SK-N-SH (cell line): ENCODE data around the gene HRH1.

ENCODE experiments used
- EP300 ChIP-seq, 2 experiments: IDR thresholded peaks; 2 replicates each; pipeline versions ENCODE4 v1.4.0 to v1.6.1; 2012; ENCODE audit warnings: borderline replicate concordance in 1 of 2, low read depth in 1 of 2, low read length in 1 of 2
- JUND ChIP-seq: IDR thresholded peaks from 2 replicates; pipeline ENCODE4 v1.4.0; 2012
- POLR2AphosphoS5 ChIP-seq: IDR thresholded peaks from 2 replicates; pipeline ENCODE4 v1.6.1; 2012; ENCODE audit warnings: low read depth, low read length
- RAD21 ChIP-seq: IDR thresholded peaks from 2 replicates; pipeline ENCODE4 v1.6.1; 2012; ENCODE audit warnings: mild to moderate bottlenecking, low read length
- TAF1 ChIP-seq: IDR thresholded peaks from 2 replicates; pipeline ENCODE4 v1.6.1; 2012; ENCODE audit warnings: low read depth, mild to moderate bottlenecking, low read length, moderate library complexity, borderline replicate concordance
- TF ChIP-seq, protein P1 (sequence below): fragments of 200-600 bp; sonication (generic); IDR thresholded peaks from 2 replicates; pipeline ENCODE4 v1.6.1; 2017; ENCODE audit warnings: antibody characterized with exemption, mild to moderate bottlenecking, moderate library complexity

- TF ChIP-seq JUND = no peak
- no peak for TF ChIP-seq POLR2AphosphoS5
- no peak for TF ChIP-seq EP300 (IDR thresholded peaks at IDR 0.05; ENCODE audit: borderline replicate concordance in 1 of 2, low read depth in 1 of 2, low read length in 1 of 2)
- TF ChIP-seq, protein P1, sequence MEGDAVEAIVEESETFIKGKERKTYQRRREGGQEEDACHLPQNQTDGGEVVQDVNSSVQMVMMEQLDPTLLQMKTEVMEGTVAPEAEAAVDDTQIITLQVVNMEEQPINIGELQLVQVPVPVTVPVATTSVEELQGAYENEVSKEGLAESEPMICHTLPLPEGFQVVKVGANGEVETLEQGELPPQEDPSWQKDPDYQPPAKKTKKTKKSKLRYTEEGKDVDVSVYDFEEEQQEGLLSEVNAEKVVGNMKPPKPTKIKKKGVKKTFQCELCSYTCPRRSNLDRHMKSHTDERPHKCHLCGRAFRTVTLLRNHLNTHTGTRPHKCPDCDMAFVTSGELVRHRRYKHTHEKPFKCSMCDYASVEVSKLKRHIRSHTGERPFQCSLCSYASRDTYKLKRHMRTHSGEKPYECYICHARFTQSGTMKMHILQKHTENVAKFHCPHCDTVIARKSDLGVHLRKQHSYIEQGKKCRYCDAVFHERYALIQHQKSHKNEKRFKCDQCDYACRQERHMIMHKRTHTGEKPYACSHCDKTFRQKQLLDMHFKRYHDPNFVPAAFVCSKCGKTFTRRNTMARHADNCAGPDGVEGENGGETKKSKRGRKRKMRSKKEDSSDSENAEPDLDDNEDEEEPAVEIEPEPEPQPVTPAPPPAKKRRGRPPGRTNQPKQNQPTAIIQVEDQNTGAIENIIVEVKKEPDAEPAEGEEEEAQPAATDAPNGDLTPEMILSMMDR = no peak
- no peak for TF ChIP-seq TAF1
- TF ChIP-seq RAD21 = no peak
Measured at GRCh38 chr3:11239796-11240195, 85.5 kb downstream of the HRH1 start.
